Glutamatergic neuron (in vitro differentiated cells): Measurements from ENCODE around the gene PWWP3B. TPM values are rescaled to one million over a fixed set of nuclear protein-coding genes. Genes with fewer than 3 reads are reported as not detected.

Experiments used
- DNase-seq: peaks from one replicate; pipeline ENCODE4 v3.0.0; 2022
- H3K27ac Mint-ChIP-seq: one replicate; pipeline ENCODE4 v1.8.0; 2020; ENCODE audit warnings: mild to moderate bottlenecking, mixed read lengths, inconsistent platforms; ENCODE audit not compliant: unreplicated experiment
- H3K27me3 Mint-ChIP-seq: one replicate; pipeline ENCODE4 v1.8.0; 2020; ENCODE audit warnings: mild to moderate bottlenecking, moderate library complexity, mixed read lengths, inconsistent platforms; ENCODE audit not compliant: unreplicated experiment
- H3K36me3 Mint-ChIP-seq: one replicate; pipeline ENCODE4 v1.8.0; 2020; ENCODE audit warnings: mild to moderate bottlenecking, mixed read lengths, inconsistent platforms; ENCODE audit not compliant: unreplicated experiment
- H3K4me1 Mint-ChIP-seq: one replicate; pipeline ENCODE4 v1.8.0; 2020; ENCODE audit warnings: mild to moderate bottlenecking, low read depth, mixed read lengths, inconsistent platforms; ENCODE audit not compliant: unreplicated experiment
- H3K4me3 Mint-ChIP-seq: one replicate; pipeline ENCODE4 v1.8.0; 2020; ENCODE audit warnings: mild to moderate bottlenecking, mixed read lengths, inconsistent platforms; ENCODE audit not compliant: unreplicated experiment
- H3K9me3 Mint-ChIP-seq: one replicate; pipeline ENCODE4 v1.8.0; 2020; ENCODE audit warnings: mild to moderate bottlenecking, moderate library complexity, mixed read lengths, inconsistent platforms; ENCODE audit not compliant: unreplicated experiment
- total RNA-seq: library from RNA; stranded (reverse); fragmentation: NEBNext Ultra II Directional; extraction: Animal tissue kit (Norgen Biotek cat#: 25700); gene quantifications from one replicate; pipeline ENCODE4 v1.2.1, GENCODE V29; 2021; ENCODE audit not compliant: unreplicated experiment
- TF ChIP-seq, protein P1 (sequence below): fragments of 200-600 bp; sonication (generic); IDR thresholded peaks from one replicate; pipeline ENCODE4 v1.5.0; 2021; ENCODE audit not compliant: partially characterized antibody, unreplicated experiment

PWWP3B gene
- total RNA-seq, 1 donor from 2014 or later, result 0.78 TPM

DNA sequence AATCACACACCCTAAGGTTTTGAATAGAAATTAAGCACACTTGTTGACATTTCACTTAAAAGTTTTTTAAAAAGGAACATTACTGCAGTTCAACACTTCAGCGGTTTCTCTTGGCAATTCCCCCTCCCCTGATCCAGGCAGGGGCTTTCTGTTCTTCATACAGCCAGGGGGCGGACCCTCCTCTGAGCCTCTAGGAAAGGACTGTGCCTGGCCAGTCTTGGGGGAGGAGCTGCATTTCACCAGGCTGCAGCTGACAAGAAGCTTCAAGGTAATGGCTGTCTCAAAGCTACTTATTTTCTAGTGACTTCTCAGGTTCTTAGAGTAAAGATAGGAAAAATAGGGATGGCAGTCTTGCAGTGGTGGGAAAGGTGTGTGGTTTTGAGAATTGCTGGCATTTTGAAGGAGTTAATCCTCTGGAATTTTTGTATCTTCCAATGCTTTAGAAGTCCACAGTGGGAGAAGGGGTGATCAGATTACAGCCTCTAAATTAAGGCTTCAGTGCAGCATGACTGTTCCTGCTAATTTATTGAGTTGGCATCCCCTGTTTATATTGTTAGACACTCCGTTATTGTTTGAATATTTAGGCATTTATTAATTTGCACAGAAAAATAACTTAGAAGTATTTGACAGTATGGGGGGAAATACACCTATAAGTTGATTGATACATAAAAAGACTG, 33.5 kb downstream of the PWWP3B start:
- no peak for DNase-seq
- peaks cover 2% of the 10 kb centered on the region for H3K9me3 Mint-ChIP-seq
- peaks cover 4% of the 10 kb centered on the region for H3K36me3 Mint-ChIP-seq
- no peak overlapping the region for H3K4me3 Mint-ChIP-seq
- no peak overlapping the region for H3K27ac Mint-ChIP-seq
- TF ChIP-seq, protein P1, sequence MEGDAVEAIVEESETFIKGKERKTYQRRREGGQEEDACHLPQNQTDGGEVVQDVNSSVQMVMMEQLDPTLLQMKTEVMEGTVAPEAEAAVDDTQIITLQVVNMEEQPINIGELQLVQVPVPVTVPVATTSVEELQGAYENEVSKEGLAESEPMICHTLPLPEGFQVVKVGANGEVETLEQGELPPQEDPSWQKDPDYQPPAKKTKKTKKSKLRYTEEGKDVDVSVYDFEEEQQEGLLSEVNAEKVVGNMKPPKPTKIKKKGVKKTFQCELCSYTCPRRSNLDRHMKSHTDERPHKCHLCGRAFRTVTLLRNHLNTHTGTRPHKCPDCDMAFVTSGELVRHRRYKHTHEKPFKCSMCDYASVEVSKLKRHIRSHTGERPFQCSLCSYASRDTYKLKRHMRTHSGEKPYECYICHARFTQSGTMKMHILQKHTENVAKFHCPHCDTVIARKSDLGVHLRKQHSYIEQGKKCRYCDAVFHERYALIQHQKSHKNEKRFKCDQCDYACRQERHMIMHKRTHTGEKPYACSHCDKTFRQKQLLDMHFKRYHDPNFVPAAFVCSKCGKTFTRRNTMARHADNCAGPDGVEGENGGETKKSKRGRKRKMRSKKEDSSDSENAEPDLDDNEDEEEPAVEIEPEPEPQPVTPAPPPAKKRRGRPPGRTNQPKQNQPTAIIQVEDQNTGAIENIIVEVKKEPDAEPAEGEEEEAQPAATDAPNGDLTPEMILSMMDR, result no peak
- peaks cover 2% of the 10 kb centered on the region for H3K27me3 Mint-ChIP-seq
- H3K4me1 Mint-ChIP-seq, result no peaks in the 10 kb centered on the region

DNA sequence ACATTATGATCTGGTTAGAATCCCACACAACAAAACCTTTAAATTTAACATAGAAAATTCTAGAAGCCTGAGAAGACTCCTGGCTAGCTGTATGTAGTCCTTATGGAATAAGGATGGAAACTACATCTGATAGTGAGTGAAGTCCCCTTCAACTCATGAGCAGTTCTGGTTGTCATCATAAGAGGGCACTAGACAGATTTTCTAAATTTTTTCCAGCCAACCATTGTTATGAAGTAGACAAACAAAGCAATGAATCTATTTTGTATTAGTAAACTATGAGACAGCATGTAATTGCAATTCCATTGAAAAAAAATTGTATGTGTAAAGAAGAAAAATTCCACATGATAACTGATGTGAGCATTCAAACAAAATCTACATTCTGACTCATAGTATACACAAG, 35.2 kb downstream of the PWWP3B start:
- no peak for DNase-seq
- no peaks in the 10 kb centered on the region for H3K4me1 Mint-ChIP-seq
- peaks cover 2% of the 10 kb centered on the region for H3K9me3 Mint-ChIP-seq
- H3K27me3 Mint-ChIP-seq, result peaks cover 2% of the 10 kb centered on the region
- no peak overlapping the region for H3K27ac Mint-ChIP-seq
- TF ChIP-seq, protein P1, result no peak
- H3K36me3 Mint-ChIP-seq, result peaks cover 4% of the 10 kb centered on the region
- no peak overlapping the region for H3K4me3 Mint-ChIP-seq

DNA sequence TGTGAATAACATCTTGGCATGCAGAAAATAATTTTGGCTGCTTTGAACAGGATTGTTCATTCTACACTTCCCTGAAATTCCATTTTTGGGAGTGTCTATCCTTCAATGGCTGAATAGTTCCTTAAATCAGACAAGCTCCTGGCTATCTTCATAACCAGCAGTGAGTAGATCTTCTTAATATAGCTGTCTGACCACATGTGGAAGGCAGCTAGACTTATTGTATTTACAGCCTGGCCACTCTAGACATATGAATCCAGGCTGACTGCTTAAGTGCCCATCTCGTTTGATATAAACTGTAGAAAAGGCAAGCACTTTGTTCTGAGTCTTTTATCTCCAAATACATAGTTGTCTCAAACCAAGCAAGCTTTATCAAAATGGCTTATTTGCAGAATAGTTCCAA, 40.0 kb downstream of the PWWP3B start:
- Mint-ChIP-seq H3K4me3 (no peak overlapping the region), H3K27ac (no peak overlapping the region), H3K27me3 (peaks cover 2% of the 10 kb centered on the region), H3K9me3 (peaks cover 2% of the 10 kb centered on the region), H3K4me1 (no peaks in the 10 kb centered on the region), H3K36me3 (peaks cover 4% of the 10 kb centered on the region)
- no peak for DNase-seq
- TF ChIP-seq, protein P1, result no peak

Other genes starting within 250 kb of the PWWP3B start
- gene SERPINA7, start 129.6 kb upstream of the PWWP3B start, total RNA-seq, result not detected